Muscle of leg (tissue), 16 donors: ENCODE results near the gene PLN. TPM values are rescaled to one million over a fixed set of nuclear protein-coding genes. Genes with fewer than 3 reads are reported as not detected.
A peak's percentile ranks its signal among the peaks of the same experiment; 100 is the strongest.

Experiments used
- DNase-seq: peaks from one replicate; pipeline ENCODE4 v3.0.0; 2013
- H3K27ac ChIP-seq: one replicate; pipeline ENCODE4 v1.5.1; 2013; ENCODE audit warnings: mild to moderate bottlenecking, low read length, control low read depth
- H3K27me3 ChIP-seq: one replicate; pipeline ENCODE4 v1.6.1; 2013; ENCODE audit warnings: low read length; ENCODE audit not compliant: control insufficient read depth, insufficient read depth
- H3K36me3 ChIP-seq: one replicate; pipeline ENCODE4 v1.6.1; 2013; ENCODE audit warnings: low read length; ENCODE audit not compliant: control insufficient read depth, insufficient read depth
- H3K4me1 ChIP-seq: one replicate; pipeline ENCODE4 v1.6.1; 2013; ENCODE audit warnings: low read length; ENCODE audit not compliant: control insufficient read depth, insufficient read depth
- H3K4me3 ChIP-seq: one replicate; pipeline ENCODE4 v1.5.1; 2013; ENCODE audit warnings: low read length, control low read depth
- H3K9me3 ChIP-seq: replicated peaks from 2 replicates; pipeline ENCODE4 v1.6.1; 2013; ENCODE audit warnings: low read depth, low read length; ENCODE audit not compliant: control insufficient read depth
- WGBS: methylation state at CpG from one replicate; pipeline ENCODE4 v1.1.5; 2013; ENCODE audit warnings: missing lambda C conversion rate; ENCODE audit not compliant: insufficient coverage; 5-methylcytosine and 5-hydroxymethylcytosine counted together
- long read RNA-seq, 11 donors: transcript quantifications; one replicate each; lab custom pipeline, GENCODE V29; 2026
- polyA plus RNA-seq, 8 donors: library from polyadenylated mRNA; unstranded; fragments of 120-200 nt; gene quantifications; one replicate each; pipeline versions ENCODE4 v1.2.1 to v1.2.3, GENCODE V29; 2013; ENCODE audit warnings: inconsistent platforms in 1 of 8, low replicate concordance in 1 of 8; ENCODE audit not compliant: insufficient read length in 8 of 8, insufficient read depth in 1 of 8
- total RNA-seq: library from RNA; stranded (reverse); fragments of 120-200 nt; gene quantifications from one replicate; pipeline ENCODE4 v1.2.4, GENCODE V29; 2013

PLN gene
- 3.9 TPM for total RNA-seq
- polyA plus RNA-seq, result 1 to 10 TPM; 2.8 to 8.8 (median 6.0) TPM
- long read RNA-seq, donor 1, partial matches to known transcripts, result 0 of 2 reads
- long read RNA-seq, donor 1, other reads (novel, unspliced or antisense), result 0 of 2 reads
- long read RNA-seq, donor 2, result 0 reads
- long read RNA-seq, donor 3, transcript PLN-201 (2 exons, 2,001 nt), result major isoform, 6 of 11 reads
- long read RNA-seq, donor 3, partial matches to known transcripts, result 0 of 11 reads
- long read RNA-seq, donor 3, other reads (novel, unspliced or antisense), result 5 of 11 reads
- long read RNA-seq, donor 4, result 0 reads
- long read RNA-seq, donor 5, transcript PLN-201 (2 exons, 2,001 nt), result major isoform, 8 of 8 reads
- long read RNA-seq, donor 5, partial matches to known transcripts, result 0 of 8 reads
- long read RNA-seq, donor 5, other reads (novel, unspliced or antisense), result 0 of 8 reads
- long read RNA-seq, donor 6, partial matches to known transcripts, result 0 of 4 reads
- long read RNA-seq, donor 6, other reads (novel, unspliced or antisense), result 0 of 4 reads
- long read RNA-seq, donor 7, transcript PLN-201 (2 exons, 2,001 nt), result major isoform, 10 of 10 reads
- long read RNA-seq, donor 7, partial matches to known transcripts, result 0 of 10 reads
- long read RNA-seq, donor 7, other reads (novel, unspliced or antisense), result 0 of 10 reads
- long read RNA-seq, donor 8, partial matches to known transcripts, result 0 of 4 reads
- long read RNA-seq, donor 8, other reads (novel, unspliced or antisense), result 0 of 4 reads
- long read RNA-seq, donor 9, transcript PLN-201 (2 exons, 2,001 nt), result major isoform, 5 of 5 reads
- long read RNA-seq, donor 9, partial matches to known transcripts, result 0 of 5 reads
- long read RNA-seq, donor 9, other reads (novel, unspliced or antisense), result 0 of 5 reads
- long read RNA-seq, donor 10, transcript PLN-201 (2 exons, 2,001 nt), result major isoform, 7 of 7 reads
- long read RNA-seq, donor 10, partial matches to known transcripts, result 0 of 7 reads
- long read RNA-seq, donor 10, other reads (novel, unspliced or antisense), result 0 of 7 reads
- long read RNA-seq, donor 11, partial matches to known transcripts, result 0 of 3 reads
- long read RNA-seq, donor 11, other reads (novel, unspliced or antisense), result 0 of 3 reads

DNA sequence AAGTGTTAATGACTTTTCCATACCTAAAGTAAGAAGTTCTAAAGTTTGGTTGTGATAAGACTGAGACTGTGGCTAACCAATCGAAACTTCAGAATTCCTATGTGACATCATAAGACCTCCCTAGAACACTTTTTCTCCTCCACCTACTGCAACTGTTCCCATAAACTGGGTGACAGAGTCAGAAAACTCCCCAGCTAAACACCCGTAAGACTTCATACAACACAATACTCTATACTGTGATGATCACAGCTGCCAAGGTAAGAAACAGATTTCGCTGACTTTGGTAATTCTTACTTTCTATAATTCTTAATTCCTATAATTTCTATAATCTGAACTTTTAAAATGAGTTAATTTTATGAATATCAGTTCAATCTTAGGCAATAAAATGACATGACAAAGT is at the start of gene PLN:
PLN (plus strand) TSS at position 161 of the 400 bp plus-strand sequence. CDS start 10,626 bp downstream, outside the sequence.
- Histone ChIP-seq H3K36me3 (no peaks in the 10 kb centered on the region), H3K27ac (no peak within 1 kb of the TSS), H3K27me3 (no peaks in the 10 kb centered on the region), H3K4me3 (no peak within 1 kb of the TSS), H3K9me3 (no peaks in the 10 kb centered on the region), H3K4me1 (no peaks in the 10 kb centered on the region)
- DNase-seq, result no peak
- no CpG with 5 or more reads among the region's 3 CpGs for WGBS

DNA sequence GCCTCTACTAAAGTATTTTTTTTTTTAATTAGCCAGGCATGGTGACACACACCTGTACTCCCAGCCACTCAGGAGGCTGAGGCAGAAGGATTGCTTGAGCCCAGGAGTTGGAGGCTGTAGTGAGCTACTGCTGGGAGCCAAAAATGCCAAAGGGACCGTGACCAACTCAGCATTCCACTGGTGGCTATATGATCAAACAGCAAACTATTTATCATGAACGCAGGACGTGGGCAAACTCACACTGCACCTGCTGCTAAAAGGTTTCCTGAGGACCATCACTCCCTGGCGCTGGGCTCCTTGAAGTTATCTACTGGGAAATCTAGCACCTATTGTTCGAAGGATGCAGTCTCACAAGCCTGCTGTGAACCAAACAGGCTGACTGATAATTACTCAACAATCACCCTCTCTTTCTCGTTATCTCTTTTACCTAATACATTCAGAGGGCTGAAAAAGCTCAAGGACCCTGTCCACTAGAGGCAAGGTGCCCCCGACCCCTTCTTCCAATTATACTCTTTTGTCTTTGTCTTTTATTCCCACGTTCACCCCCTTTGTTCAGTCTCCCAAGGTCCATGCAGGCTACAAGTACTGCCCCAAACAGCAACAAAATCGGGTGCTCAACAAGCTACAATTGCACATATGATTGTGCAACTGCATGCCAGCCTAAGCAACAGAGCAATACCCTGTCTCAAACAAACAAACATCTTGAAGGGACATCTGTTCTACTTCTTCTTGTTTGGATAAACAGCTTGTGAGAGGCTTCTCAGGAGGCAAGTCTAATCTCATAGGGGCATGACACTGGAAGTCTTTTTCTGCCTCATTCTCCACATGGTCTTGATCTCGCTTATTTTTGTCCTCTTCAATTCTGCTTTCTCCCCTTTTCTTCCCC is 47.7 kb upstream of the PLN start:
- Histone ChIP-seq H3K4me1 (no peaks in the 10 kb centered on the region), H3K27ac (no peak overlapping the region), H3K9me3 (peaks cover 5% of the 10 kb centered on the region), H3K27me3 (no peaks in the 10 kb centered on the region), H3K4me3 (no peak overlapping the region), H3K36me3 (peaks cover 21% of the 10 kb centered on the region)
- no peak for DNase-seq
- WGBS, result 87% methylated on average over 9 of the region's 10 CpGs

DNA sequence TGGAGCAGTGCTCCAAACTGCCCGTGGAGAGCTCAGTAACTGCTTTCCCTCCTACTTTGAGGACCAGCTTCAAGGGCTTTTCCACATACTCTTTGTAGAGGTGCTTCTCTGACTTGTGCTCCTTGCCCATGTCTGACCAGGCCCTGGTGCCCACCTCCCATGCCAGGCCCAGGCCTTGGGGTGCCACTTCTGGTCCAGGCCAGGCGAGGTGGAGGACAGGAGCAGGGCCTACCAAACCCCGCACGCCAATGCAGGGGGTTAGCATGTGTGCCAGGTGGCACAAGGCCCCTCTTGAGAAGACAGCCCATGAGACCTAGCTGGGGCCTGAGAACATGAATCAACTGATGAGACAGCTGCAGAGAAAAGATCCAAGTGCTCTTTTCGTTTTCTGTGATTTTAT is 47.0 kb upstream of the PLN start:
- DNase-seq, result no peak
- 76% methylated on average over 4 of the region's 5 CpGs for WGBS

DNA sequence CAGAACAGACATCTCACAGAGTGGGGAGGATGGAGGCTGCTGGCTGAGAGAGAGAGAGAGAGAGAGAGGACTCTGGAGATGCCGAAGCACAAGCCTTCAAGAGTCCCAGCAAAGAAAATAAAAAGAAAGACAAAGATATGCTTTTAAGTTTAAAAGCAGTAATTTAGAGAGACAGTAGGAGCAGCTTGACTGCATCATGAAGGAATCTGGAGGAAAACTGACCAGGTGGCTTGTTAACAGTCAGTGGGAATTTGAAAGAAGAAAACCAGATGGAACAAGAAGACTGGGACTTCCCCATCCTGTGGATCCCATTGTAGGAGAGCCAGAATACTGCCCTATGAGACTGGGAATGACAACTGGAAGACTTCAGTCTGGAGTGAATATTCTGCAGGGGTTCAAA is 46.3 kb upstream of the PLN start:
- no peaks in the 10 kb centered on the region for H3K4me1 ChIP-seq
- peaks cover 5% of the 10 kb centered on the region for H3K9me3 ChIP-seq
- DNase-seq, result peak; percentile 16
- no peak overlapping the region for H3K27ac ChIP-seq
- no peaks in the 10 kb centered on the region for H3K27me3 ChIP-seq
- no peak overlapping the region for H3K4me3 ChIP-seq
- H3K36me3 ChIP-seq, result peaks cover 21% of the 10 kb centered on the region
- WGBS, result no CpG with 5 or more reads among the region's 1 CpG

More for the DNA sequence above, 47.0 kb upstream of the PLN start:
- Histone ChIP-seq H3K27ac (no peak overlapping the region), H3K27me3 (no peaks in the 10 kb centered on the region), H3K4me3 (no peak overlapping the region), H3K4me1 (no peaks in the 10 kb centered on the region), H3K36me3 (peaks cover 21% of the 10 kb centered on the region), H3K9me3 (peaks cover 5% of the 10 kb centered on the region)

DNA sequence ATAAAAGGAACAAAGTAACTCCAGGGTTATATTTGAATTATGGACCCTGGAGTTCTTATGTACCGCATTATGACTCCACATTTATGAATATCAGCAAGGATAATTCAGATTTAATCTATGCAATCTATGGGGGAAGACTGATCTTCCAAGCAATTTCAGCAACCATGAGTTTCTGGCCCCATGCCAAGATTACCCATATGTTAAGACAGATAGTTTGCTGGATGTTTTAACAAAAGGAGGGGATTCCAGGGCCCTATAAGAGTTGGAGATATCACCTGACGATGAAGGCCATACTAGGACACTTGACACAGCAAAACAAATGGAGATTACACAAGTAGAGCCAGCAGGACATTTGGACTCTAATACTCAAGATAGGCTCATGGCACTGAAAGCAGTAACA is 45.9 kb upstream of the PLN start:
- no peak for DNase-seq
- Histone ChIP-seq H3K9me3 (peaks cover 5% of the 10 kb centered on the region), H3K27me3 (no peaks in the 10 kb centered on the region), H3K4me3 (no peak overlapping the region), H3K27ac (no peak overlapping the region), H3K4me1 (no peaks in the 10 kb centered on the region), H3K36me3 (peaks cover 21% of the 10 kb centered on the region)
- no CpG with 5 or more reads among the region's 2 CpGs for WGBS

- no peak overlapping the region for H3K4me3 ChIP-seq
- H3K27me3 ChIP-seq, result no peaks in the 10 kb centered on the region
- H3K27ac ChIP-seq, result no peak overlapping the region
- no CpG with 5 or more reads among the region's 2 CpGs for WGBS
- no peaks in the 10 kb centered on the region for H3K4me1 ChIP-seq
- H3K36me3 ChIP-seq, result peaks cover 21% of the 10 kb centered on the region
- DNase-seq, result no peak
- H3K9me3 ChIP-seq, result peaks cover 5% of the 10 kb centered on the region
Measured at GRCh38 chr6:118504611-118505010, 43.5 kb upstream of the PLN start.

- no peak for DNase-seq
- Histone ChIP-seq H3K4me1 (no peaks in the 10 kb centered on the region), H3K27ac (no peak overlapping the region), H3K36me3 (peaks cover 19% of the 10 kb centered on the region), H3K27me3 (no peaks in the 10 kb centered on the region), H3K4me3 (no peak overlapping the region), H3K9me3 (peaks cover under 1% of the 10 kb centered on the region)
- no CpG with 5 or more reads among the region's 2 CpGs for WGBS
Measured at GRCh38 chr6:118505656-118506055, 42.4 kb upstream of the PLN start.

GRCh38 chr6:118506071-118506638 is 41.9 kb upstream of the PLN start:
- WGBS, result 79% methylated on average over 2 of the region's 5 CpGs
- H3K27ac ChIP-seq, result no peak overlapping the region

GRCh38 chr6:118507636-118508035 is 40.5 kb upstream of the PLN start:
- Histone ChIP-seq H3K27me3 (no peaks in the 10 kb centered on the region), H3K4me1 (no peaks in the 10 kb centered on the region), H3K27ac (no peak overlapping the region), H3K36me3 (peaks cover 9% of the 10 kb centered on the region), H3K4me3 (no peak overlapping the region), H3K9me3 (no peaks in the 10 kb centered on the region)
- DNase-seq, result no peak
- WGBS, result 100% methylated on average over 1 of the region's 1 CpG

More at GRCh38 chr6:118506071-118506638, 41.9 kb upstream of the PLN start:
- no peaks in the 10 kb centered on the region for H3K9me3 ChIP-seq
- H3K27me3 ChIP-seq, result no peaks in the 10 kb centered on the region
- DNase-seq, result peak; percentile 6
- H3K4me3 ChIP-seq, result no peak overlapping the region
- H3K36me3 ChIP-seq, result peaks cover 18% of the 10 kb centered on the region
- no peaks in the 10 kb centered on the region for H3K4me1 ChIP-seq
